ENCODE measurements around the gene NCAM1. TPM values are rescaled to one million over a fixed set of nuclear protein-coding genes. Genes with fewer than 3 reads are reported as not detected.

Gene NCAM1
- total and polyA plus RNA-seq, 2 donors (not counting 3 experiments of a cell fraction or from before 2014, with no cell fraction given), result 0.03 TPM; not detected in 1

DNA sequence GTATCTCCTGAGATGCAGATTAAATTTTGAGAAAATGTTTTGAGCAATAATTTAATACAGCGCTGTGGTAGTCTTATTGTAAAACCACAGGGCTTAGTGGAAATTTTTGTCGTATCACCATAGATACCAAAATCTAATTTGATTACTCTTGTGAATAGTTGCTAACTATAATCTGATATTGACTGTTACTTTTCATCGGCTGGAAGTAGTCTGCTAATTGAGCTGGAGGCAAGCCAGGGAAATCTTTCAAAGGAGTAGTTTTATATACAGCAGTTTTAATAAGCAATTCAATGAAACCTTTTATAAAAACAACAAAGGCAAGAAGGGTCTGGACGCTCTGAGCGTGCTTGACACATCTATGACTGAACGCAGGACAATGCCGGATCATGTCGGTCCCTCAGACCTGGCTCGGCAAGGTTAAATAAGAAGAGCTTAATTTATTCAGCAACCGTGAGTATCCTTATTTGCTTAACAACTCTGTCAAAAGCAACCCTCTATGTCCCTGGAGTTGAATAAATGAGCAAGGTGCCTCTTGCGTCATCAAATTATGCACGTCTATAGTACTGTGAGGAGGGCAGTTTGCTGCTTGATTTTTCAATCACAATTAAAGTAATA lies 121.2 kb downstream of the NCAM1 start:
- TF ChIP-seq FOS (IDR thresholded peaks at IDR 0.05; ENCODE audit: borderline replicate concordance, insufficient read depth, low read length) (no peak), POLR2A (IDR thresholded peaks at IDR 0.05; ENCODE audit: low read depth, low read length) (no peak), POLR2AphosphoS5 (IDR thresholded peaks at IDR 0.05; ENCODE audit: insufficient read depth, low read depth, low read length) (no peak), JUN (IDR thresholded peaks at IDR 0.05; ENCODE audit: borderline replicate concordance, insufficient read depth, insufficient read length, low read depth) (no peak), GATA2 (IDR thresholded peaks at IDR 0.05; ENCODE audit: insufficient read depth, insufficient read length, low read depth, low read length) (no peak), CTCF (IDR thresholded peaks at IDR 0.05; ENCODE audit: extremely low read depth in 1 of 2, insufficient read depth in 1 of 2, low read depth in 1 of 2, low read length in 2 of 2) (no peak), EZH2 (IDR thresholded peaks at IDR 0.05; ENCODE audit: borderline replicate concordance, low read depth, low read length, severe bottlenecking) (no peak), MYC (IDR thresholded peaks at IDR 0.05; ENCODE audit: low read depth, low read length) (no peak)
- TF ChIP-seq, protein P1, sequence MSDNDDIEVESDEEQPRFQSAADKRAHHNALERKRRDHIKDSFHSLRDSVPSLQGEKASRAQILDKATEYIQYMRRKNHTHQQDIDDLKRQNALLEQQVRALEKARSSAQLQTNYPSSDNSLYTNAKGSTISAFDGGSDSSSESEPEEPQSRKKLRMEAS (IDR thresholded peaks at IDR 0.05; ENCODE audit: insufficient read depth, insufficient read length), result no peak
- ChIA-PET POLR2A (no interaction called here), CTCF (no interaction called here)
- Histone ChIP-seq H3K9me1 (replicated peaks; ENCODE audit: control insufficient read depth, extremely low read depth, insufficient read depth, low read length) (no peaks in the 10 kb centered on the region), H3K27me3 (ENCODE audit: control insufficient read depth in 2 of 2, insufficient read depth in 2 of 2, low read length in 2 of 2) (no peaks in the 10 kb centered on the region), H4K20me1 (replicated peaks; ENCODE audit: control insufficient read depth, extremely low read depth, insufficient read depth, low read length) (no peaks in the 10 kb centered on the region), H2AFZ (ENCODE audit: low read depth, low read length) (no peak overlapping the region), H3K4me1 (ENCODE audit: control insufficient read depth, extremely low read depth, insufficient read depth, low read length) (no peaks in the 10 kb centered on the region), H3K4me2 (ENCODE audit: insufficient read depth, low read length) (no peak overlapping the region), H3K9me3 (replicated peaks; ENCODE audit: control insufficient read depth, insufficient read depth, low read length) (peaks cover 3% of the 10 kb centered on the region), H3K9ac (replicated peaks; ENCODE audit: extremely low read depth, insufficient read depth, low read length) (no peak overlapping the region), H3K27ac (ENCODE audit: insufficient read depth, low read depth, low read length) (no peak overlapping the region), H3K79me2 (ENCODE audit: control insufficient read depth, insufficient read depth, low read length) (no peaks in the 10 kb centered on the region), H3K4me3 (replicated peaks in 1 of 3; ENCODE audit: insufficient read depth in 1 of 3, low read depth in 1 of 3, low read length in 3 of 3) (no peak overlapping the region), H3K36me3 (ENCODE audit: control insufficient read depth in 2 of 2, extremely low read depth in 1 of 2, insufficient read depth in 2 of 2, low read length in 2 of 2) (no peaks in the 10 kb centered on the region)
- intact Hi-C loops (cut with micrococcal nuclease) (no loop called here), dilution Hi-C loops (cut with MboI; ENCODE audit: extremely low pct_ligation_motif_present, low sequenced_read_pairs) (no loop called here)
- BruUV-seq (replicated peaks), result no TSS peak
- DNase-seq (ENCODE audit: low read depth, low spot score) (no peak), FAIRE-seq (no peak)

Data from endothelial cell of umbilical vein (primary cell).